ENCODE results near the gene FHAD1. TPM values are rescaled to one million over a fixed set of nuclear protein-coding genes. Genes with fewer than 3 reads are reported as not detected.

FHAD1 gene
- polyA plus RNA-seq, 3 donors: 0.67 to 0.69 TPM; not detected in 1

- DNase-seq: no peak
- H3K4me3 Mint-ChIP-seq: no peak overlapping the region
- H3K9me3 Mint-ChIP-seq: no peaks in the 10 kb centered on the region
- WGBS (ENCODE audit: insufficient coverage): 88% methylated on average over 9 of the region's 17 CpGs
- H3K4me3 ChIP-seq (replicated peaks in 1 of 3; ENCODE audit: low read depth in 2 of 3, low read length in 3 of 3): no peak overlapping the region
- H3K27ac ChIP-seq (ENCODE audit: low read depth in 1 of 2, low read length in 2 of 2): no peak overlapping the region
- H3K79me2 ChIP-seq (ENCODE audit: insufficient read depth, low read length): no peaks in the 10 kb centered on the region
- H3K27ac Mint-ChIP-seq: no peak overlapping the region
- H3K4me2 ChIP-seq (replicated peaks; ENCODE audit: extremely low read depth, low read length, poor library complexity, severe bottlenecking): no peak overlapping the region
- H3K36me3 ChIP-seq (replicated peaks in 1 of 2; ENCODE audit: control insufficient read depth in 1 of 2, insufficient read depth in 2 of 2, low read length in 2 of 2): no peaks in the 10 kb centered on the region
- H3K4me1 Mint-ChIP-seq: no peaks in the 10 kb centered on the region
- H3K9me3 ChIP-seq (replicated peaks in 1 of 2; ENCODE audit: control insufficient read depth in 1 of 2, insufficient read depth in 1 of 2, low read length in 2 of 2): no peaks in the 10 kb centered on the region
- H3K9ac ChIP-seq (ENCODE audit: insufficient read depth, low read length, poor library complexity, severe bottlenecking): no peak overlapping the region
- no peak for TF ChIP-seq CTCF (IDR thresholded peaks at IDR 0.05)
- no peaks in the 10 kb centered on the region for H3K4me1 ChIP-seq (ENCODE audit: control insufficient read depth in 1 of 2, insufficient read depth in 2 of 2, low read length in 2 of 2)
- H3K36me3 Mint-ChIP-seq: no peaks in the 10 kb centered on the region
- no peaks in the 10 kb centered on the region for H4K20me1 ChIP-seq (ENCODE audit: insufficient read depth, low read length)
- no peak overlapping the region for H2AFZ ChIP-seq (ENCODE audit: insufficient read depth, low read depth, low read length, poor library complexity, severe bottlenecking)
- H3K27me3 Mint-ChIP-seq (ENCODE audit: low read depth in 3 of 3): peaks cover 0 to 25% (median 16%) of the 10 kb centered on the region in 3 donors
- intact Hi-C loops (cut with micrococcal nuclease): no loop called here
- peaks cover 0 to 13% of the 10 kb centered on the region in 2 donors for H3K27me3 ChIP-seq (ENCODE audit: control insufficient read depth in 2 of 2, insufficient read depth in 2 of 2, low read length in 2 of 2)
Measured at GRCh38 chr1:15444468-15445389, 197.7 kb downstream of the FHAD1 start.

GRCh38 chr1:15445390-15446122 is 198.5 kb downstream of the FHAD1 start:
- Mint-ChIP-seq H3K4me3 (peak overlapping the region in 1 of 2 donors; percentile 36), H3K36me3 (no peaks in the 10 kb centered on the region), H3K27ac (no peak overlapping the region), H3K9me3 (no peaks in the 10 kb centered on the region), H3K27me3 (ENCODE audit: low read depth in 3 of 3) (peaks cover 1 to 22% (median 16%) of the 10 kb centered on the region in 3 donors), H3K4me1 (no peaks in the 10 kb centered on the region)
- Histone ChIP-seq H3K4me3 (replicated peaks in 1 of 3; ENCODE audit: low read depth in 2 of 3, low read length in 3 of 3) (no peak overlapping the region), H3K27me3 (ENCODE audit: control insufficient read depth in 2 of 2, insufficient read depth in 2 of 2, low read length in 2 of 2) (peaks cover 0 to 13% of the 10 kb centered on the region in 2 donors), H3K9me3 (replicated peaks in 1 of 2; ENCODE audit: control insufficient read depth in 1 of 2, insufficient read depth in 1 of 2, low read length in 2 of 2) (no peaks in the 10 kb centered on the region), H3K4me1 (ENCODE audit: control insufficient read depth in 1 of 2, insufficient read depth in 2 of 2, low read length in 2 of 2) (no peaks in the 10 kb centered on the region), H3K79me2 (ENCODE audit: insufficient read depth, low read length) (no peaks in the 10 kb centered on the region), H2AFZ (ENCODE audit: insufficient read depth, low read depth, low read length, poor library complexity, severe bottlenecking) (no peak overlapping the region), H3K9ac (ENCODE audit: insufficient read depth, low read length, poor library complexity, severe bottlenecking) (no peak overlapping the region), H4K20me1 (ENCODE audit: insufficient read depth, low read length) (no peaks in the 10 kb centered on the region), H3K36me3 (replicated peaks in 1 of 2; ENCODE audit: control insufficient read depth in 1 of 2, insufficient read depth in 2 of 2, low read length in 2 of 2) (no peaks in the 10 kb centered on the region), H3K27ac (ENCODE audit: low read depth in 1 of 2, low read length in 2 of 2) (no peak overlapping the region), H3K4me2 (replicated peaks; ENCODE audit: extremely low read depth, low read length, poor library complexity, severe bottlenecking) (no peak overlapping the region)
- no peak for TF ChIP-seq CTCF (IDR thresholded peaks at IDR 0.05)
- intact Hi-C loops (cut with micrococcal nuclease): no loop called here
- no peak for DNase-seq
- 43% methylated on average over 11 of the region's 14 CpGs for WGBS (ENCODE audit: insufficient coverage)
